ENCODE data around the gene PIEZO2. TPM values are rescaled to one million over a fixed set of nuclear protein-coding genes. Genes with fewer than 3 reads are reported as not detected.
"Not testable (repeated sequence)": the region's sequence is repeated elsewhere in the genome, so short reads cannot be mapped to it uniquely, and the experiment has no call there.

PIEZO2 gene
- total RNA-seq, 8 experiments from 2014 or later = 1.9 to 73.5 (median 2.8) TPM

DNA sequence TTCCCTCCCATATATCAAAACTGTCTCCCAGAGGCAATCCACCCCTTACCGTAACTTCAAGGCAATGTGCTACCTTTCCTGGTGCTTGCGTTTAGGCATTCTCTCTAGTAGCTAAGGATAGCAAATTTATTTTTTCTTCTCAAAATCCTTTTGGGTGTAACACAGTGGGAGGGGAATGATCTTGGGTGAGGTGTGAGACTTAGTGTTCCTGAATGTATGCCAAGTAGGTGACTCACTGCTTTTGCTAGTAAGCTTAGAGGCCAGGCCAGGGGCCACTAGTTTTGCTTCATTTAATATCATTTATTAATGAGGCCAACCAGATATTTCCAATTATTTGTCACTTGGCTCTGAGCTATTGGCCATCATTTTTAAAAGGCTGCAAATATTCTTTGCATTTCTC is 488.1 kb downstream of the PIEZO2 start:
- WGBS, 10 experiments = 0 to 76% (median 45%) methylated on average over 2 of the region's 2 CpGs; no CpG with 5 or more reads in 2 of the 10 experiments
- in situ Hi-C loops (cut with MboI; ENCODE audit: low pct_unique_long_range_greater_than_20kb in 2 of 9, low sequenced_read_pairs in 9 of 9, unreplicated experiment in 9 of 9) = loop anchor here in 1 of 9 experiments (25.0 kb wide), 1 partner anchor 99 kb away; no protein-coding TSS in a partner anchor
- ATAC-seq (replicated peaks in 6 of 8) = peak in 3 of 8 experiments; percentile 1 to 39 (median 23)
- H3K27ac ChIP-seq = peak overlapping the region; percentile 80 to 96
- peaks cover 29 to 50% of the 10 kb centered on the region in 2 donors for H3K4me1 ChIP-seq (replicated peaks in 1 of 2)
- no peak overlapping the region for H3K4me3 ChIP-seq

DNA sequence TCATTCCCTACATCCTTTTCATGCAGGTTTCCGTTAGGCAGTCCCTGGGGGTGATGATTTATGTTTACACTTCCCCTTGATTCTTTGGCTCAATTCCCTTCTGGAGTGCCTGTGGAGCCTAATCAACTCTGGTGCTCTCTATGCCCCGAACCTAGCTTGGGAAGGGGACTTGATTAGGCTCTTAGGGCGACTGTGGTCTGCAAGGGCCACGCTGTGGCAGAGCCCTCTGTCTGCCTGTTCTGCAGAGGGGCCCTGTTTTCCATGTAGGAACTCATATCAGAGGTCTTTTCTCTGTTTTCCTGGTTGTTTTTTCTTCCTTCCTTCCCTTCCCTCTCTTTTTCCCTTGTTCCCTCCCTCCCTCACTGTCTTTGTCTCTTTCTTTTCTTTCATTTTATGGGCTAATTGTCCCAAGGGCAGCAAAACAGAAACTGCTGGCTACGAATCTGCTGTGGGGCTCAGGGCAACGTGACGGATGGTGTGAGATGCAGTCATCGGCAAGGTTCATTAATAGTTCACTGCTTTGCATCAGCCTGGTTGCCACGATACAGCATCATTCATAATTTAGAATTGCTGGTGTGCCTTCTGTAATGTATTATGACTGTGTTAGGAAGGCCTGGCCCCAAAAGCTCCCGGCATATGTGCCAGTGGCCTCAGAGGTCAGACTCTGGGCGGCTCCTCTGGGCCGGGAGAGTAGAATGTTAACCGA is 489.0 kb downstream of the PIEZO2 start:
- Histone ChIP-seq H3K27ac (peak overlapping the region; percentile 80 to 96), H3K4me3 (no peak overlapping the region), H3K4me1 (replicated peaks in 1 of 2) (peaks cover 29 to 50% of the 10 kb centered on the region in 2 donors)
- 0 to 23% (median 12%) methylated on average over 2 to 12 of the region's 13 CpGs for WGBS, 10 experiments
- ATAC-seq (replicated peaks in 6 of 8) = peak; percentile 87 to 97 (median 95)
- in situ Hi-C loops (cut with MboI; ENCODE audit: low pct_unique_long_range_greater_than_20kb in 2 of 9, low sequenced_read_pairs in 9 of 9, unreplicated experiment in 9 of 9) = loop anchor here in 1 of 9 experiments (25.0 kb wide), 1 partner anchor 98 kb away; no protein-coding TSS in a partner anchor

- in situ Hi-C loops (cut with MboI; ENCODE audit: low pct_unique_long_range_greater_than_20kb in 2 of 9, low sequenced_read_pairs in 9 of 9, unreplicated experiment in 9 of 9) = loop anchor here in 1 of 9 experiments (25.0 kb wide), 1 partner anchor 97 kb away; no protein-coding TSS in a partner anchor
- no peak for ATAC-seq (replicated peaks in 6 of 8)
- H3K27ac ChIP-seq = peak overlapping the region; percentile 80 to 96
Observed at GRCh38 chr18:10659594-10659993, 489.8 kb downstream of the PIEZO2 start.

DNA sequence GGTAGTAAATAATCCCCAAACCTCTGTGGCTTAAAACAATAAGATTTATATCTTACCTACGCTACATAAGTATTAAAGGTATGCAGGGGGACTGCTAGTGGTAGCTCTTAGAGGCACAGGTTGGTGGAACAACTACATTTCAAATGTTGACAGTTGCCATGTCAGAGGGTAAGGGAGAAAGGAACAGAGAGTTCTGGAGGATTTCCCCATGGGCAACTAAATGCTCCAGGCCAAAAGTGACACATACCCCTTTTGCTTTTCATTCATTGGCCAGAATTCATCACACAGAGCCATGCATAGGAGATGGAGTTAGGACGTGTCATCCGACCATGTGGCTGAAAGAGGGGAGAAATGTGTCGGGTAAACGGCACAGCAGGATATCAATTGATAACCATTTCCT is 490.4 kb downstream of the PIEZO2 start:
- Histone ChIP-seq H3K4me3 (no peak overlapping the region), H3K4me1 (replicated peaks in 1 of 2) (peaks cover 29 to 50% of the 10 kb centered on the region in 2 donors), H3K27ac (peak overlapping the region in 1 of 2 donors; percentile 96)
- WGBS, 10 experiments = 50 to 95% (median 75%) methylated on average over 1 to 4 of the region's 5 CpGs; no CpG with 5 or more reads in 2 of the 10 experiments
- ATAC-seq (replicated peaks in 6 of 8) = no peak
- in situ Hi-C loops (cut with MboI; ENCODE audit: low pct_unique_long_range_greater_than_20kb in 2 of 9, low sequenced_read_pairs in 9 of 9, unreplicated experiment in 9 of 9) = loop anchor here in 1 of 9 experiments (25.0 kb wide), 1 partner anchor 97 kb away; no protein-coding TSS in a partner anchor

More at GRCh38 chr18:10659594-10659993, 489.8 kb downstream of the PIEZO2 start:
- peaks cover 29 to 50% of the 10 kb centered on the region in 2 donors for H3K4me1 ChIP-seq (replicated peaks in 1 of 2)
- H3K4me3 ChIP-seq = no peak overlapping the region
- 27 to 94% (median 76%) methylated on average over 1 to 3 of the region's 5 CpGs; no CpG with 5 or more reads in 2 of the 10 experiments for WGBS, 10 experiments

GRCh38 chr18:10644003-10644402 is 505.4 kb downstream of the PIEZO2 start:
- H3K4me3 ChIP-seq; H3K27ac ChIP-seq; H3K4me1 ChIP-seq (replicated peaks in 1 of 2); in situ Hi-C loops (cut with MboI; ENCODE audit: low pct_unique_long_range_greater_than_20kb in 2 of 9, low sequenced_read_pairs in 9 of 9, unreplicated experiment in 9 of 9): not testable (repeated sequence)
- ATAC-seq (replicated peaks in 6 of 8) = peak in 2 of 8 experiments; percentile 83 to 97
- WGBS, 10 experiments = no CpG with 5 or more reads among the region's 5 CpGs

DNA sequence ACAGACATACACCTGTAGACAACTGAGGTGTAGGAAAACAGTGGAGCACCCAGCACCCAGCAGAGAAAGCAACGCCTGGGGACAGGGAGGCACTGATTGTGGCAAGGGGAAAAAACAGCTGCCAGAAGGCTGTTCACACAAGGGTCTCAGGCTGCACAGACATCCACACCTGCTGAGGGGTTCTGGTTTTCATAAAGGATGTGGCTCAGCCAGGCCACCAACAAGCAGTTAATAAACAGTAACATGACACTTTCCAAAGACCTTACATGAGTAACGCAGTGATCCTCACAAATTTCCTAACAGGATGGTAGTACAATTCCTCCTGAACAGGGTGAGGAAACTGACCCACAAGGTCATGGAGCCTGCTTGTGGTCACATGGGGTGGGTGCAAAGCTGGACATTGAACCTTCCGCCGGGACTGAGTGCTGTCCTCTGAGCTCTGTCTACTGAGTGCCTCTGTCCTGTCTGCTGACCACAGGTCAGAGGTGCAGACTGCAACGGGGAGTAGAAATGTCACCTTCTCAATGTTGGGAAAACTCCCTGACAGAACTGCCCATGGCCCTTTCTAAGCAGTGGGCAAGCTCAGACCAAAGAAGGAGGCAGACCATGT is 506.3 kb downstream of the PIEZO2 start:
- H3K4me3 ChIP-seq; in situ Hi-C loops (cut with MboI; ENCODE audit: low pct_unique_long_range_greater_than_20kb in 2 of 9, low sequenced_read_pairs in 9 of 9, unreplicated experiment in 9 of 9); H3K27ac ChIP-seq; ATAC-seq (replicated peaks in 6 of 8); H3K4me1 ChIP-seq (replicated peaks in 1 of 2): not testable (repeated sequence)
- no CpG with 5 or more reads among the region's 5 CpGs for WGBS, 10 experiments

- in situ Hi-C loops (cut with MboI; ENCODE audit: low pct_unique_long_range_greater_than_20kb in 2 of 9, low sequenced_read_pairs in 9 of 9, unreplicated experiment in 9 of 9) = not testable (repeated sequence)
Observed at GRCh38 chr18:10638539-10638885, 510.9 kb downstream of the PIEZO2 start.

DNA sequence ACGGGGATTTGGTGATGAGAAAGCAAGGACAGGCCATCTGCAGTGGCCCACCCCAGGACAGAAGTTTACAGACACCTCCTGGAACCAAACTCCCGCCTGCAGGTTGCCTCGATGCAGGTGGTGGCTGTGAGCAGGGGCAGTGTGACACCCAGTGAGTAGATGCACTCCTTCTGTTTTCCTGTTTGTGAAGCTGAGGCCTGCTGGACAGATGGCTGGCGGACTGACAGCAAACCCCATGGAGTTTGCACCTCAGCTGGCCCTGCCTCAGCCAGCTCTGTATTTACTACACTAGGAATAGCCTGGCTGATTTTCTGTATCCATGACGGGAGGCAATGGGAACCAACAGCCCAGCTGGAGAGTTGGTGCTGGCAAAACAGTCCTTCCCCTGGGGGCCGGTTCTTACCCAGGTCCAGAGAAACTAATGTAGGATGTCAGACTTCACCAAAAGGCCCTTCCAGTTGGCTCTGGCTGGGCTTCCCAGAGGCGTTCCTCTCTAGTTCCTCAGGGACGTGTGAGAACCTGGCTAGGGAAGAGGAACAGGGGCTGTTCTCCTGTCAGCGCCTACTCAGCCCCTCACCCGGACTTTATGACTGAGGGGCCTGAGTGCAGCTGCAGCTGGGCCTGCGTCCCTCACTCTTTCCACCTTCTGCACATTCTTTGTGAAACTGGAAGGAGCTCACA is 511.4 kb downstream of the PIEZO2 start:
- peak in 1 of 8 experiments; percentile 31 for ATAC-seq (replicated peaks in 6 of 8)
- no CpG with 5 or more reads among the region's 11 CpGs for WGBS, 10 experiments
- H3K4me3 ChIP-seq; H3K4me1 ChIP-seq (replicated peaks in 1 of 2); H3K27ac ChIP-seq; in situ Hi-C loops (cut with MboI; ENCODE audit: low pct_unique_long_range_greater_than_20kb in 2 of 9, low sequenced_read_pairs in 9 of 9, unreplicated experiment in 9 of 9): not testable (repeated sequence)

More at GRCh38 chr18:10638539-10638885, 510.9 kb downstream of the PIEZO2 start:
- WGBS, 10 experiments = 92% methylated on average over 2 of the region's 6 CpGs; no CpG with 5 or more reads in 9 of the 10 experiments
- not testable (repeated sequence) for H3K4me1 ChIP-seq (replicated peaks in 1 of 2); H3K4me3 ChIP-seq; ATAC-seq (replicated peaks in 6 of 8); H3K27ac ChIP-seq

GRCh38 chr18:10629076-10629475 is 520.3 kb downstream of the PIEZO2 start:
- in situ Hi-C loops (cut with MboI; ENCODE audit: low pct_unique_long_range_greater_than_20kb in 2 of 9, low sequenced_read_pairs in 9 of 9, unreplicated experiment in 9 of 9); H3K4me1 ChIP-seq (replicated peaks in 1 of 2); H3K4me3 ChIP-seq; H3K27ac ChIP-seq: not testable (repeated sequence)
- ATAC-seq (replicated peaks in 6 of 8) = peak in 7 of 8 experiments; percentile 28 to 90 (median 76)
- 7 to 100% (median 63%) methylated on average over 1 to 3 of the region's 6 CpGs; no CpG with 5 or more reads in 4 of the 10 experiments for WGBS, 10 experiments

DNA sequence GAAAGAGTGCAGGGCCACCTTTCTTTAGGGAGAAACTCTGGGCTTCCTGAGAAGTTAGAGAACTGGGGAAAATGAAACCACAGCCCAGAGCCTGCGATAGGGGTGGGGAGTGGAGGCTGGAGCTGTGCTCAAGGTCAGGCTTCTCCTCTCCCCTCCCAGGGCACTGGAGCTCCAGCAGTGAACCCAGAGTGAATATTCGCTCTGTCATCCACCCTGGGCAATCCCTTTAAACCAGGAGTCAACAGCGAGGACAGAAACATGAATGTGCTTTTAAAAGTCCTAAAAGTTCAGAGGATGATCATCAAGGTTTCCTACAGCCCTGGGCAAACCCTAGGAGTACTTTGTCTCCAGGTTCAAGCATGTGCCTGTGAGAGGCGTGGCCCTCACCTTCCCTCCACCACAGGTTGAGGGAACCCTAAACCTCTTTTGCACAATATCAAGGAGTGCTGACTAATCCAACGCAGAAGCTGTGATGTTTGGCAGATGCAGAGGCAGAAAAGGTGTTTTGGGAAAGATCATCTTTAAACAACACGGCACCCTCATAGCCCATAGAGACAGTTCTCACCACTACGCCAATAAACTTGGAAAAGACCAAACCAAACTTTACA is 522.7 kb downstream of the PIEZO2 start:
- H3K4me3 ChIP-seq; H3K27ac ChIP-seq; in situ Hi-C loops (cut with MboI; ENCODE audit: low pct_unique_long_range_greater_than_20kb in 2 of 9, low sequenced_read_pairs in 9 of 9, unreplicated experiment in 9 of 9); H3K4me1 ChIP-seq (replicated peaks in 1 of 2): not testable (repeated sequence)
- ATAC-seq (replicated peaks in 6 of 8) = peak in 2 of 8 experiments; percentile 66 to 79
- 71 to 100% (median 86%) methylated on average over 1 to 2 of the region's 7 CpGs; no CpG with 5 or more reads in 7 of the 10 experiments for WGBS, 10 experiments

DNA sequence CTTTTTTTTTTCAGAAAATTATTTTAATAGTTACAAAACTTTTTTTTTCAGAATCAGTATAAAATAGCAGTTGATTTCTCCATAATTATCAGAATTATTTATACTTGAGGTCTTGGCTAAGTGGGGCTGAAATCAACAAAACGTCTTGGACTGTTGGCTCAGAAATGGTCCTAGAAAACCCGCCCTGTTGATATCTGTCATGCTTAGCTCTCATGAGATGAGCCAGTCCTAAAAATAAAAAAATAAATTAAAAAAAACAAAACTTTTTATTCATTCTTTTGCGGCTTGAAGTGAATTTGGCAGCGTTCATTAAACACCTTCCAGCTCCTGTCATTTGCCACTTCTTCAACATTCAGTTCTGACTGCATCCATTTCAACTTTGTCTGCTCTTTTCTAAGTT is 525.8 kb downstream of the PIEZO2 start:
- H3K27ac ChIP-seq; H3K4me1 ChIP-seq (replicated peaks in 1 of 2); ATAC-seq (replicated peaks in 6 of 8); in situ Hi-C loops (cut with MboI; ENCODE audit: low pct_unique_long_range_greater_than_20kb in 2 of 9, low sequenced_read_pairs in 9 of 9, unreplicated experiment in 9 of 9); H3K4me3 ChIP-seq: not testable (repeated sequence)
- 20 to 100% (median 85%) methylated on average over 1 to 4 of the region's 4 CpGs; no CpG with 5 or more reads in 2 of the 10 experiments for WGBS, 10 experiments

- in situ Hi-C loops (cut with MboI; ENCODE audit: low pct_unique_long_range_greater_than_20kb in 2 of 9, low sequenced_read_pairs in 9 of 9, unreplicated experiment in 9 of 9); H3K4me3 ChIP-seq; ATAC-seq (replicated peaks in 6 of 8); H3K4me1 ChIP-seq (replicated peaks in 1 of 2); H3K27ac ChIP-seq: not testable (repeated sequence)
- 67 to 83% (median 80%) methylated on average over 1 of the region's 2 CpGs; no CpG with 5 or more reads in 7 of the 10 experiments for WGBS, 10 experiments
Observed at GRCh38 chr18:10622982-10623381, 526.4 kb downstream of the PIEZO2 start.
